GM23248 (cell line): ENCODE measurements around the gene ZNF385B. TPM values are rescaled to one million over a fixed set of nuclear protein-coding genes. Genes with fewer than 3 reads are reported as not detected.
A peak's percentile ranks its signal among the peaks of the same experiment; 100 is the strongest.

Source experiments
- DNase-seq: peaks from one replicate; pipeline ENCODE4 v3.0.0-alpha.2; 2015
- H2AFZ ChIP-seq: fragments of 200-600 bp; sonication (generic); 2 replicates; pipeline ENCODE4 v1.6.1; 2016; ENCODE audit warnings: antibody characterized with exemption
- H3F3A ChIP-seq: fragments of 200-600 bp; sonication (generic); 2 replicates; pipeline ENCODE4 v1.6.1; 2016; ENCODE audit warnings: mild to moderate bottlenecking, antibody characterized with exemption, mixed run types; ENCODE audit not compliant: insufficient read depth
- H3K27ac ChIP-seq: fragments of 200-600 bp; sonication (generic); 2 replicates; pipeline ENCODE4 v1.5.1; 2016; ENCODE audit warnings: mild to moderate bottlenecking
- H3K27me3 ChIP-seq: fragments of 200-600 bp; sonication (generic); replicated peaks from 2 replicates; pipeline ENCODE4 v1.6.1; 2016; ENCODE audit warnings: mild to moderate bottlenecking; ENCODE audit not compliant: insufficient read depth
- H3K36me3 ChIP-seq: fragments of 200-600 bp; sonication (generic); 2 replicates; pipeline ENCODE4 v1.6.1; 2016; ENCODE audit warnings: low read depth, mild to moderate bottlenecking
- H3K4me1 ChIP-seq: fragments of 200-600 bp; sonication (generic); 2 replicates; pipeline ENCODE4 v1.6.1; 2016; ENCODE audit warnings: mild to moderate bottlenecking; ENCODE audit not compliant: insufficient read depth
- H3K4me2 ChIP-seq: fragments of 200-600 bp; sonication (generic); one replicate; pipeline ENCODE4 v1.6.1; 2016; ENCODE audit warnings: mild to moderate bottlenecking; ENCODE audit not compliant: unreplicated experiment
- H3K4me3 ChIP-seq: fragments of 200-600 bp; sonication (generic); 2 replicates; pipeline ENCODE4 v1.5.1; 2016; ENCODE audit warnings: mild to moderate bottlenecking
- H3K79me2 ChIP-seq: fragments of 200-600 bp; sonication (generic); 2 replicates; pipeline ENCODE4 v1.6.1; 2016; ENCODE audit warnings: mild to moderate bottlenecking; ENCODE audit not compliant: insufficient read depth
- H3K9ac ChIP-seq: fragments of 200-600 bp; sonication (generic); 2 replicates; pipeline ENCODE4 v1.6.1; 2016; ENCODE audit warnings: mild to moderate bottlenecking
- H3K9me2 ChIP-seq: fragments of 200-600 bp; sonication (generic); 2 replicates; pipeline ENCODE4 v1.6.1; 2016; ENCODE audit warnings: mixed run types, mild to moderate bottlenecking, moderate library complexity; ENCODE audit not compliant: insufficient read depth
- H3K9me3 ChIP-seq: fragments of 200-600 bp; sonication (generic); one replicate; pipeline ENCODE4 v1.6.1; 2017; ENCODE audit warnings: low read depth
- H4K20me1 ChIP-seq: fragments of 200-600 bp; sonication (generic); 2 replicates; pipeline ENCODE4 v1.6.0; 2016; ENCODE audit not compliant: insufficient read depth
- EZH2 ChIP-seq: fragments of 200-600 bp; sonication (generic); IDR thresholded peaks from 2 replicates; pipeline ENCODE4 v1.6.1; 2018; ENCODE audit warnings: antibody characterized with exemption, mild to moderate bottlenecking; ENCODE audit not compliant: insufficient read depth, poor library complexity, severe bottlenecking
- EZH2phosphoT487 ChIP-seq: fragments of 200-600 bp; sonication (generic); IDR thresholded peaks from 2 replicates; pipeline ENCODE4 v1.6.1; 2018; ENCODE audit warnings: antibody characterized with exemption, moderate library complexity, mild to moderate bottlenecking, low read depth; ENCODE audit not compliant: insufficient read depth
- WGBS, 2 experiments: methylation state at CpG; one replicate each; pipeline ENCODE4 v1.1.6; 2015 to 2017; ENCODE audit warnings: low lambda C conversion rate in 2 of 2, low coverage in 1 of 2; ENCODE audit errors: missing lambda C conversion rate in 2 of 2; 5-methylcytosine and 5-hydroxymethylcytosine counted together
- in situ Hi-C: fragments of 300-500 bp; cut with MboI; formaldehyde crosslinking; loops from 2 replicates; pipeline ENCODE4 v1.15.0; 2020
- polyA plus RNA-seq: library from polyadenylated mRNA; unstranded; fragments of >200 nt; fragmentation: Nextera tagmentation; extraction: Ambion mirVana; gene quantifications from 2 replicates; pipeline ENCODE4 v1.2.1, GENCODE V29; 2016
- total RNA-seq: library from RNA; depleted of rRNA; stranded (reverse); fragments of >200 nt; shearing (Covaris generic); gene quantifications from 2 replicates; pipeline ENCODE4 v1.2.3, GENCODE V29; 2014

Gene ZNF385B
- total and polyA plus RNA-seq, 2 experiments from 2014 or later = 0.30 TPM; not detected in 1

- TF ChIP-seq EZH2phosphoT487 = no peak
- TF ChIP-seq EZH2 = no peak
- no peaks in the 10 kb centered on the region for H3K27me3 ChIP-seq
- no peaks in the 10 kb centered on the region for H3K9me3 ChIP-seq
- no peaks in the 10 kb centered on the region for H3F3A ChIP-seq
- no peaks in the 10 kb centered on the region for H4K20me1 ChIP-seq
- no peaks in the 10 kb centered on the region for H3K79me2 ChIP-seq
- no peak overlapping the region for H2AFZ ChIP-seq
- no peaks in the 10 kb centered on the region for H3K36me3 ChIP-seq
- WGBS, 2 experiments = 75 to 79% methylated on average over 2 of the region's 2 CpGs
- H3K4me3 ChIP-seq = no peak overlapping the region
- H3K4me2 ChIP-seq = no peak overlapping the region
- no peak overlapping the region for H3K27ac ChIP-seq
- peak; percentile 13 for DNase-seq
- H3K9ac ChIP-seq = no peak overlapping the region
- in situ Hi-C loops = no loop called here
- peaks cover 11% of the 10 kb centered on the region; the same call in 1 of the 2 replicates for H3K4me1 ChIP-seq
- 0 out of 2 replicates have a peak, but pooled peaks cover 7% of the 10 kb centered on the region for H3K9me2 ChIP-seq
These were observed 328.5 kb downstream of the ZNF385B start for GRCh38 chr2:179532863-179533278.

- no peaks in the 10 kb centered on the region for H3K9me3 ChIP-seq
- in situ Hi-C loops = no loop called here
- H3F3A ChIP-seq = no peaks in the 10 kb centered on the region
- no peak overlapping the region for H2AFZ ChIP-seq
- no peak overlapping the region for H3K9ac ChIP-seq
- H3K4me1 ChIP-seq = no peaks in the 10 kb centered on the region
- no peaks in the 10 kb centered on the region for H4K20me1 ChIP-seq
- no peaks in the 10 kb centered on the region for H3K9me2 ChIP-seq
- no peaks in the 10 kb centered on the region for H3K36me3 ChIP-seq
- H3K79me2 ChIP-seq = no peaks in the 10 kb centered on the region
- H3K4me3 ChIP-seq = no peak overlapping the region
- no peak for DNase-seq
- no peaks in the 10 kb centered on the region for H3K27me3 ChIP-seq
- H3K4me2 ChIP-seq = no peak overlapping the region
- 82% methylated on average over 2 of the region's 2 CpGs for WGBS, 2 experiments
- TF ChIP-seq EZH2 (no peak), EZH2phosphoT487 (no peak)
- H3K27ac ChIP-seq = no peak overlapping the region
These were observed 332.8 kb downstream of the ZNF385B start for GRCh38 chr2:179528576-179529069.

DNA sequence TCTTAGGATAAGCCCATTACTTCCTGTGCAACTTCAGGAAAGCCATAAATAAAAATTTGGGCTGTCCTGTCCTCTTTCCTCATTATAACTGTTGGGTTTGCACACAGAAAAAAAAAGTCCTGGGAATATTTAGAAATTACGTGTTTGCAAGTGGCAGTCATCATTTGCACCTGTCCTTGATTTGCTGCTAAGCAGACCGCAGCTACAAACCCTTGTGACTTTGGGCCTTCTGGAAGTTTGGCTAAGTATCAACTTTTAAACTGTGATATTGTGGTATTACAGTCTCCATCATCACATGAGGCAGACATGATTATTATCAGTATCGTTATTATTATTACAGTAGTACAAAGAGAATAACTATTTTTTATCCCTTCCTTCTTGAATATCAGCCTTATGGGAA lies 336.1 kb downstream of the ZNF385B start:
- no peak overlapping the region for H2AFZ ChIP-seq
- H3K4me3 ChIP-seq = no peak overlapping the region
- H4K20me1 ChIP-seq = no peaks in the 10 kb centered on the region
- no peaks in the 10 kb centered on the region for H3K79me2 ChIP-seq
- H3K27ac ChIP-seq = no peak overlapping the region
- 55 to 59% methylated on average over 3 of the region's 3 CpGs for WGBS, 2 experiments
- no peaks in the 10 kb centered on the region for H3K36me3 ChIP-seq
- no peaks in the 10 kb centered on the region for H3F3A ChIP-seq
- H3K9me2 ChIP-seq = no peaks in the 10 kb centered on the region
- TF ChIP-seq EZH2 = no peak
- no peak for TF ChIP-seq EZH2phosphoT487
- in situ Hi-C loops = no loop called here
- no peaks in the 10 kb centered on the region for H3K4me1 ChIP-seq
- no peaks in the 10 kb centered on the region for H3K9me3 ChIP-seq
- no peak overlapping the region for H3K4me2 ChIP-seq
- no peaks in the 10 kb centered on the region for H3K27me3 ChIP-seq
- H3K9ac ChIP-seq = no peak overlapping the region
- no peak for DNase-seq

DNA sequence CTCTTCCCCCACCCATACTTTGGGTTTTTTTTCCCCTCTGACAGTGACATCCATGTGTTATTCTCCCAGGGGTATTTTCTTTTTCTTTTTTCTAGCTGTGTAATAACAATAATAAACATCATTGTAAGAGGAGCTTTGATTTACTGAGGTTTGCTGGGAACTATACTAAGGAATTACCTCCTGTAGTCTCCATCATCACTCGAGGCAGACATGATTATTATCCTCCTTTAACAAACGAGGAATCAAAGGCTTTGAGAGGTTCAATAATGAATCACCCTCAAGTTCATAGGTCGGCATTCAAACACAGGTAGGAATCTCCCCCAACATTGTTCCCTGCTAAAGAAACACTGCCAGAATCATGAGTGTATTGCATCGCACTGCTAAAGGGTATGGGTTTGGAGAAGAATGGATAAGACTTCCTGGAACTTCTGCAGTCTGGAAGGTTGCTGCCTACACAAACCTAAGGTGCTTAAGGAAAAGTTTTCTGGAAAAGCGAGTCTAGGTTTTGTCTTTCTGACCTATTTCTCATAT lies 336.5 kb downstream of the ZNF385B start:
- TF ChIP-seq EZH2phosphoT487 (no peak), EZH2 (no peak)
- H4K20me1 ChIP-seq = no peaks in the 10 kb centered on the region
- no peak for DNase-seq
- no peaks in the 10 kb centered on the region for H3K9me3 ChIP-seq
- H3K79me2 ChIP-seq = no peaks in the 10 kb centered on the region
- in situ Hi-C loops = no loop called here
- no peak overlapping the region for H3K27ac ChIP-seq
- H3K9me2 ChIP-seq = no peaks in the 10 kb centered on the region
- H3K4me3 ChIP-seq = no peak overlapping the region
- H3K9ac ChIP-seq = no peak overlapping the region
- WGBS, 2 experiments = 59 to 60% methylated on average over 5 of the region's 5 CpGs
- no peaks in the 10 kb centered on the region for H3K36me3 ChIP-seq
- no peaks in the 10 kb centered on the region for H3F3A ChIP-seq
- no peak overlapping the region for H3K4me2 ChIP-seq
- H3K27me3 ChIP-seq = no peaks in the 10 kb centered on the region
- H2AFZ ChIP-seq = 0 out of 2 replicates have a peak overlapping the region, but pooled peaks have one; percentile 25
- H3K4me1 ChIP-seq = no peaks in the 10 kb centered on the region
